Right lobe of liver (tissue), 4 donors: ENCODE results near the gene NKAIN2.

Experiments used
- POLR2A ChIP-seq: fragments of 450-650 bp; IDR thresholded peaks from one replicate; pipeline ENCODE4 v1.6.1; 2017; ENCODE audit warnings: antibody characterized with exemption, mild to moderate bottlenecking
- TF ChIP-seq, protein P1 (sequence below), 4 donors: fragments of 200-600 bp in 3 of 4; fragments of 450-650 bp in 1 of 4; IDR thresholded peaks; one replicate each; pipeline versions ENCODE4 v1.5.1 to v1.8.0; 2016 to 2022; ENCODE audit warnings: antibody characterized with exemption in 4 of 4, mild to moderate bottlenecking in 2 of 4
- donor health status: DM: no; HTN: no; CAD: no.
- donor health status: DM: no; HTN: no; CAD: no.
- donor health status: DM: no; HTN: yes; CAD: no.

DNA sequence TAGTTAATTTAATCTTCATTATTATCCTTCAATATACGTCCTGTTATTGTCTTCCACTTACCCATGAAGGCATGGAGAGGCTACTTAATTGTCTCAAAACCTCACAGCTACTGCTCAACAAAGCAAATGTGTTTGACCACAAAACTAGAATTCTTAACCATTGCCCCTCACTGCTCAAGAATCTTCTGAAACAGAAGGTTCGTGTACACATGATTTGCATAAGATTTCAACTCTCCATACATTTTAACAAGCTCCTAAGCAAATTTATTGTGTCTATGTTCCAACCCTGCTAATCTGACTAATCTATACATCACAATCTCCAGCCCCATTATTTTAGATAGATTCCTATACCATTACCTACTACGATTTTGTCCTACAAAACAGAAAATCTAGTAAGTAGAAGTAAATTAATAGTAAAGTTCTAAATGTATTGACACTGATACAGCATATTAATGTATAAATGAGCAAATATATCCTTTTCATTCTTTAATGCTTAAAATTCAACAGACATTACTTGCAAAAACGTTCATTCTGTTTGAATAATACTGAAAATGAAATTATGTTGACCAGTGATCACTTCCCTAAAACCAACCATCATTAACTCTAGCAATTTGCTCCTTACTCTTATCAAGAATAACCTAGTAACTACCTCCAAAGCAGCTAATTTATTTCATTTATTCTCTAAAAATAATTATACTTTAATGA is 1068.8 kb downstream of the NKAIN2 start:
- TF ChIP-seq, protein P1, sequence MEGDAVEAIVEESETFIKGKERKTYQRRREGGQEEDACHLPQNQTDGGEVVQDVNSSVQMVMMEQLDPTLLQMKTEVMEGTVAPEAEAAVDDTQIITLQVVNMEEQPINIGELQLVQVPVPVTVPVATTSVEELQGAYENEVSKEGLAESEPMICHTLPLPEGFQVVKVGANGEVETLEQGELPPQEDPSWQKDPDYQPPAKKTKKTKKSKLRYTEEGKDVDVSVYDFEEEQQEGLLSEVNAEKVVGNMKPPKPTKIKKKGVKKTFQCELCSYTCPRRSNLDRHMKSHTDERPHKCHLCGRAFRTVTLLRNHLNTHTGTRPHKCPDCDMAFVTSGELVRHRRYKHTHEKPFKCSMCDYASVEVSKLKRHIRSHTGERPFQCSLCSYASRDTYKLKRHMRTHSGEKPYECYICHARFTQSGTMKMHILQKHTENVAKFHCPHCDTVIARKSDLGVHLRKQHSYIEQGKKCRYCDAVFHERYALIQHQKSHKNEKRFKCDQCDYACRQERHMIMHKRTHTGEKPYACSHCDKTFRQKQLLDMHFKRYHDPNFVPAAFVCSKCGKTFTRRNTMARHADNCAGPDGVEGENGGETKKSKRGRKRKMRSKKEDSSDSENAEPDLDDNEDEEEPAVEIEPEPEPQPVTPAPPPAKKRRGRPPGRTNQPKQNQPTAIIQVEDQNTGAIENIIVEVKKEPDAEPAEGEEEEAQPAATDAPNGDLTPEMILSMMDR (IDR thresholded peaks at IDR 0.05) = no peak
- no peak for TF ChIP-seq POLR2A
